ENCODE data around the gene SLC2A4RG.

Gene SLC2A4RG

DNA sequence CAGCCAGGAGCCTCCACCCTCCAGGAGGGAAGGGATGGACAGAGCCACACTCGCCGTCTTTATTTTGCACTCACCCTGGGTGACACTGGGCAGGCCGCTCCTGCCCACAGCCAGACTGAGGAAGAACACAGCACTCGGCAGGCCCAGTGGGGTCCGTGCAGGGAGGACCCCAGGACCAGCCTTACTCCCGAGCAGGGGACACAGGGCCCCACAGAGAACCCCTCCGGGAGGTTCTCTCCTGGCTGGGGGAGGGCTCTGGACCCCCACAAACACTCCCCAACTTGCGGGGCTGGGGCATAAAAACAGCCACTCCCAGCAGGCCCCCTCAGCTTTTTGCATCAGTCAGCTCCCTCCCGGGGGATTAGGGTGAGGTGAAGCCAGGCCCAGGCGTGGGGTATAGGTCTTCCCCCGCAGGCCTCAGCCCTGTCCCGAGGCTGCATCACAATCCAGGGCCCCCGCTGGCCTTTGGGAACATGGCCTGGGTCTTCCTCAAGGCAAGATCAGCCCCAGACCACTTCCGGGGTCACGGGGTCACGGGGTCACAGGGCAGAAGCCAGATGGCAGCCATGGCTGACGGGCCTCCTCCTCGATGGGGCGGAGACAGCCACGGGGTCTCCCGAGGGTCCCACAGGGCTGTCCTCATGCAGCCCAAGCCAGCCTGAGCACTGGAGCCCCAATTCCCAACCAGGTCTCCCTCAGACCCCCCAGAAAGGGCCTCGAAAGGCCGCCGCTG lies 39.9 kb upstream of the SLC2A4RG start:
- no peak for DNase-seq (ENCODE audit: low spot score)

DNA sequence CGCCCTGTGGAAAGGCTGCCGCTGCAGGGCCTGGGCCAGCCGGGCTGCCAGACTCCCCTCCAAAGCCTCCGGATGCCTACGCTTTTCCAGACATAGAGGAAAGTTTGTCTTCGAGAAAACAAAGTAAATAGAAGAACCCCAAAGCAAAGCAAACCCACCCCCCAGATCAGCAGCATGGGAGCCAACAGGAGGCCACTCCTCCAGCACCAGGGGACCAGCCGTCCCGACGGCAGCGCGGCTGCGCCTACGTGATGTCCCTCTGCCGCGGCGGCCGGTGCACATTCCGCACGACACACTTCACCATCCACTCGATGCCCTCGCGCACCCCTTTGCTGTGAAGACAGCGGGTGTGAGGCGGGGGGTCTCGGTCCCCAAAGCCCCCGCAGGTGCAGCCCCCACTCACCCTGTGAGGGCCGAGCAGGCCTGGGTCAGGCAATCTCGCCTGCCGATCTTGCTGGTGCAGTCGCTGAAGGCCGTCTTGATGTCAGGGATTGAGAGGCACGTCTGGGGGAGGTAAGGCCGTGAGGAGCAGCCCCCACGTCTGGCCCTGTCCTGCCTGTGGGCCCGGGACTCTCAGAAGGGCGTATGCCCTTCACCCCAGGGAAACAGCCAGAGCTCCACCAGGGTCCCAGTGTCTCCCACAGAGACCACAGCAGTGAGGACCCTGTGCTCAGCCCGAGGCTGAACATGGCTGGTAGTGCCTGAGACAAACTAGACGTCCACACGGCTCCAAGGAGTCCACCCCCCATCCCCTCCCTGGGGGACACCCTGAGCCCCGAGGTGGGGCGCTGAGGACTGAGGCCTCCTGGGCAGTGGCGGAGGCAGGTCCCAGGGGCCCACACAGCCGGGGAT lies 39.2 kb upstream of the SLC2A4RG start:
- no peak for DNase-seq (ENCODE audit: low spot score)

DNA sequence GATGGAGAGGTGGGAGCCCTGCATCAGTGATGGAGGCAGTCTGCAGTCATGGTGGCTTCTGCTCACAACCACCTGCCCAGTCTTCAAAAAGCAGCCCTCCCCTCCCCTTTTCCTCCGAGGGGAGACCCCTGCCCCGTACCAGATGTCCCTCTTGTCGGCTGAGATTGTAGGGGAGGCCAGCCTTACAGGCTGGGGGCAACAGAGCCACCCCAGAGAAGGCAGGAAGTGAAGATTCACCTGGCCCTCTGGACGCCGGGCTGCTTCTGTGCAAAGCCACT lies 38.6 kb upstream of the SLC2A4RG start:
- no peak for DNase-seq (ENCODE audit: low spot score)

DNA sequence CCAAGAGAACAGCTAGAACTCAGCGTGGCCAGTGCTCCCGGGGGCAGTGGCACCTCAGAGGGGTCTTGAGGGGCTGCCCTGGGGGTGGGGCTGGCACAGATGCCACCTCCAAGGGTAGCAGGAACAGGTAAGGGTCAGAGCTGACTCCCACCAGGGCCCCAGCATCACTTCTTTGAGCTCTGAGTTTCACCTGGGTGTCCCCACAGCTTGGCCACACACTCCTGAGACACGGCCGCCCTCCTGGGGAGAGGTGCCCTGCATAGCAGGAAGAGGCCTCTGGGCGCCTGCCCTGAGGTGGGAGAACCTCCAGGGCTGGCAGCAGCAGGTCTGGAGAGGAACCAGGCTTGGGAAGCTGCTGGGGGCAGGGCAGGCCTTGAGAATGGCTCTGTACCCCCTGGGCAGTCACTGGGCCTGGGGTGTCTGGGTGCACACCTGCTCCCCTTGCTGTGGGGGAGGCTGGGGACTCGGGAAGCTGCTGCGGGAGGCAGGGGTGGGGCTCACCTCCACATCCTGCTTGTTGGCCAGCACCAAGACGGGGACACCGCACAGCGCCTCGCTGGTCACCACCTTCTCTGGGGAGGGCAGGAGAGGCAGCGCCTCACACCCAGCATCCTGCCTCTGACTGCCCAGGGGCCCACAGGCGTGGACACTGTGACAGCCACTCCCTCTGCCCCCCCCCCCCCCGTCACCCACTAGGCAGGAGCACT lies 38.1 kb upstream of the SLC2A4RG start:
- DNase-seq (ENCODE audit: low spot score) = peak; percentile 1

- DNase-seq (ENCODE audit: low spot score) = peak; percentile 1
Measured at GRCh38 chr20:63702036-63702665, 37.4 kb upstream of the SLC2A4RG start.

GRCh38 chr20:63702751-63703470 lies 36.7 kb upstream of the SLC2A4RG start:
- peak; percentile 1 for DNase-seq (ENCODE audit: low spot score)

DNA sequence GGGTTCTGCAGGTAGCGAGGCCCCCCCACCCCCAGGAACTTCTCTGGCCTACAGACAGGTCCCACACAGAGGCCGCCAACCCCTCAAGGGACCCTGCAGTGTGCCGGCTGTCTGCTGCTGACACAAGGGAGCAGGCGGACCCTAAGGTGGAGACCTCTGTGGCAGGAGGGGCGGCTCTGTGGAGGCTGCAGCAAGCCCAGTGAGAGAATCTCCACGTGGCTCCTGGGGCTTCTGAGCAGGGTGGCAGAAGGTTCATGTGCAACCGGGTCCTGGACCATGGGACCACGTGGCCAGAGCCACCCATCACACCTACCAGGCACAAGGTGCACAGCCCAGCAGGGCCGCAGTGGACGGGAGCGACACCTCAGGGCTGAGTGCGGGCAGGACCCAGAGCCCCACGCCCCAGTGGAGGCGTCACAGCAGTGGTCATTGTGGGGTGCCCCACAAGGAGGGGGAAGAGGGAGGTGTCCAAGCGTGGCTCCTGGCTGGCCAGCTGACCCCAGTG lies 36.1 kb upstream of the SLC2A4RG start:
- DNase-seq (ENCODE audit: low spot score) = peak; percentile 1

DNA sequence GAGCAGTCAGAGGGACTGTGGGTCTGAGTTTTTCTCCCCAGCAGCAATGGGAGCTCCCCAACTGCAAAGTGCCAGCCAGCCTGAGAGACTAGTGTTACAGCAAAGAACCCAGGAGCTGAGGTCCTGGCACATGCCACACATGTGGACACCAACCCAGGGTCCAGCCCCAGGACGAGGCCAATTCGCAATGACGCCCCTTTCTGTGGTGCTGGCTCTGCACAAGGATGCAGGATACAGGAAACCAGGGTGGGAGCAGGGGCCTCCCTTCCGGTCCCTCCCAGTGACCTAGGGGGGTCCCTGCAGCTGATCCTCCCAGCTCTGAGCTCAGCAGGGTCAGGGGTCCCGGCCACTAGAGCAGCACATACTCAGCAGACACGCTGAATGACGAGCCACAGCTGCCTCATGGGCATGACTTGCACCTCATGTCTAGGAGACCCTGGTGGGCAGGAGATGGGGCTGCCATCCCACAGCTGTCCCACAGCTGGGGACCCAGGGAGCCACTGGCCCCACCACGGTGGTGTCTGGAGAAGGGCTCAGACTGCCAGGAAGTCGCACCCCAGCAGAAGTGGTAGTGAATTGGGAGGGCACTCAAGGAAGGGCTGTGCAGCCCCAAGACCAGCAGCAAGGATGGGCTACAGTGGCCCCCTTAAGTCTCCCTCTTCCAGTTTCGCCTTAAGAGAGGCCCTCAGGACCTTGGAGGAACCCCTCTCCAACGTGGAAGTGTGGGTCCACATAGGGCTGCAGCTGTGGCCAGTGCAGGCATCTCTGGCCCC lies 35.4 kb upstream of the SLC2A4RG start:
- DNase-seq (ENCODE audit: low spot score) = no peak

GRCh38 chr20:63704749-63705117 lies 34.8 kb upstream of the SLC2A4RG start:
- peak; percentile 1 for DNase-seq (ENCODE audit: low spot score)

GRCh38 chr20:63705232-63706026 lies 34.1 kb upstream of the SLC2A4RG start:
- DNase-seq (ENCODE audit: low spot score) = no peak

DNA sequence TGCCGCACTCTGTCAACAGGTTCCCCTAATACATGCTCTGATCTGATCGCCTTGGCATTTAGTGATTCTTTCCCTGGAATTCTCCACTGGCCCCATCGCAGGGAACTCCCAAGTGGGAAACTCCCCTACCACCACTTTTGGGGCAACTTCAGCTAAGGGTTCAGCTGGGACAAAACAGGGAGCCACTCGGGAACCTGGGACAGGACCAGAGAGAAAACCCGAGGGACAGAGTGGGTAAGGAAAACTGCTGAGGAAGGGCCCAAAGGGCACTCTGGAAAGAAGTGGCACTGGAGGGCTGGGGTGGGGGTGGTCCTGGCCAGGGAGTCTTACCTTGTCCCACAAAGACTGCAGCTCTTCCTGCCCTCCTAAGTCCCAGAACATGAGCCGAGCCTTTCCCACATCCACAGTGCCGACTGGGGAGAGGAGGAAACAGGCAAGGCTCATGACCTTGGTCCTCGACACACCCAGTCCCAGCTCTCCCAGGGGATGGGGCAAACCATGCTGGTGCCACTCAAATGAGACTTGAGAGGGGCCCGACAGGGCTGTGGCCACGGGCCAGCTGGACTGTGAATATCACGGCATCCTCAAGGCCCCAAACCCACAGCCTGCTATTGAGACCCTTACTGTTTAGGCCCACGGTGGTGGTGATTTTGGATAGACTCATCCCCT lies 33.4 kb upstream of the SLC2A4RG start:
- peak; percentile 1 for DNase-seq (ENCODE audit: low spot score)

- DNase-seq (ENCODE audit: low spot score) = peak; percentile 21
Measured at GRCh38 chr20:63706852-63707557, 32.6 kb upstream of the SLC2A4RG start.

- DNase-seq (ENCODE audit: low spot score) = peak; percentile 88
Measured at GRCh38 chr20:63707558-63708300, 31.8 kb upstream of the SLC2A4RG start, which contains the start of the genes ARFRP1 and ZGPAT. TSS of gene ARFRP1 (minus strand) at chr20:63707976. CDS start at chr20:63707091, 885 bp downstream. TSS of gene ZGPAT (plus strand) at chr20:63708039. CDS start at chr20:63708581, 542 bp downstream.

DNA sequence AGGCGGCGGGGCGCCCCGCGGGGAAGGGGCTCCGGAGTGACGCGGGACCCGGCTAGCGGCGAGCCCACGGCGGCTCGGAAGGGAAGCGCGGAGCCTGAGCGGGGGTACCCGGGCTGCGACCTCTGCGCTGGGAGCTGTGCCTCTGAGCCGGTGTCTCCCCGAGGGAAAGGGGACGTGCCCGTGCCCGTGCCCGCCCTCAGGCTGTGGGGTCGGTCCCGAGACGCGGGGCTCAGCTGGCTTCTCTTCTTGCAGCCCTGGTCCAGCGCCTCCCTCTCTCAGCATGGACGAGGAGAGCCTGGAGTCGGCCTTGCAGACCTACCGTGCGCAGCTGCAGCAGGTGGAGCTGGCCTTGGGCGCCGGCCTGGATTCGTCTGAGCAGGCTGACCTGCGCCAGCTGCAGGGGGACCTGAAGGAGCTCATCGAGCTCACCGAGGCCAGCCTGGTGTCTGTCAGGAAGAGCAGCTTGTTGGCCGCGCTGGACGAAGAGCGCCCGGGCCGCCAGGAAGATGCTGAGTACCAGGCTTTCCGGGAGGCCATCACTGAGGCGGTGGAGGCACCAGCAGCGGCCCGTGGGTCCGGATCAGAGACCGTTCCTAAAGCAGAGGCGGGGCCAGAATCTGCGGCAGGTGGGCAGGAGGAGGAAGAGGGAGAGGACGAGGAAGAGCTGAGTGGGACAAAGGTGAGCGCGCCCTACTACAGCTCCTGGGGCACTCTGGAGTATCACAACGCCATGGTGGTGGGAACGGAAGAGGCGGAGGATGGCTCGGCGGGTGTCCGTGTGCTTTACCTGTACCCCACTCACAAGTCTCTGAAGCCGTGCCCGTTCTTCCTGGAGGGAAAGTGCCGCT lies 31.1 kb upstream of the SLC2A4RG start:
- DNase-seq (ENCODE audit: low spot score) = peak; percentile 2

DNA sequence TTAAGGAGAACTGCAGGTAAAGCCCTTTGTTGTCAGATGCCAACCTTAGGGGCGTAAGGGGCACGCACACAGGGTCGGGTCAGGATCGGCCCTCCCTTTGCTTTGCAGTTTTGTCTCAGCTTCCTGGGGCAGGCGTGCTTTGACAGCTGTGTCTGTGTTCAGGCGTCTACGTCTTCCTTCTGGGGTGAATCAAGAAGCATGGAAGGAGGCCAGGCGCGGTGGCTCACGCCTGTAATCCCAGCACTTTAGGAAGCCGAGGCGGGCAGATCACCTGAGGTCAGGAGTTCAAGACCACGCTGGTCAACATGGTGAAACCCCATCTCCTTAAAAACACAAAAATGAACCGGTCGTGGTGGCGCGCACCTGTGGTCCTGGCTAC lies 30.4 kb upstream of the SLC2A4RG start:
- peak; percentile 1 for DNase-seq (ENCODE audit: low spot score)

DNA sequence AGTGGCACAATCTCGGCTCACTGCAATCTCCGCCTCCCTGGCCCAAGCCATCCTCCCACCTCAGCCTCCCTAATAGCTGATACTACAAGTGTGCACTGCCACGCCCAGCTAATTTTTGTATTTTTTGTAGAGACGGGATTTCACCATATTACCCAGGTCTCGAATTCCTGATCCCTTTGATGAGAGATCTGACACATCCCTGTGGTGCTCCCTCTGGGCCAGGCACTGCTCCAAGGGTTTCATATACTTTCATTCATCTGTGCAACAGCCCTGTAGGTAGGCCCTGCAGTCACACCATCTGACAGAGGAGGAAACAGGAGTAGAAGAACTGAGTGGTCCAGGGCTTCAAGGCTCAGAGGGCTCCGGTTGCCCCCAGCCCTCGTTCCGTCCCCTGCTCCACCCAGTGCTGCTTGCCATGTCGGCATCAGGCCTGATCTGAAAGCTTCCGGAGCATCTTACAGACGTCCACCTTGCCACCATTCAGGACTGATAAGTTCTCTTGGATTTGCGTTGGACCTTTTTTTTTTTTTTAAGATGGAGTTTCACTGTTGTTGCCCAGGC lies 28.4 kb upstream of the SLC2A4RG start:
- peak; percentile 0 for DNase-seq (ENCODE audit: low spot score)

DNA sequence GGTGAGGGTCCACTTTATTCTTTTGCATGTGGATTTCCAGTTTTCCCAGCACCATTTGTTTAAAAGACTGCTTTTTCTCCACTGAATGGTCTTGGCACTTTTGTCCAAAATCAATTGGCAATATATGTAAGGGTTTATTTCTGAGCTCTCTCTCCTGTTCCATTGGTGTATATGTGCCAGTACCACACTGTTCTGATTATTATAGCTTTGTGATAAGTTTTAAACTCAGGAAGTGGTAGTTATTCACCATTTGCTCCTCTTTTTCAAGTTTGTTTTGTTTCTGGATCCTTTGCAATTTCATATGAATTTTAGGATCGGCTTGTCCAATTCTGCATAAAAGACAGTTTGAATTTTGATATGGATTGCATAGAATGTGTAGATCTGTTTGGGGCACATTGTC lies 27.4 kb upstream of the SLC2A4RG start:
- no peak for DNase-seq (ENCODE audit: low spot score)

Data from Ammon's horn (tissue), 1 donor.